T-cell (primary cell): ENCODE measurements around the gene HOXA9. TPM values are rescaled to one million over a fixed set of nuclear protein-coding genes. Genes with fewer than 3 reads are reported as not detected.

ENCODE experiments used
- ATAC-seq, 4 experiments: fragments of 200-7000 bp in 3 of 4; fragments of 150-1000 bp in 1 of 4; cut with Tn5 transposase; replicated peaks in 1 of 4; 1 replicate in 3 of 4; 2 replicates in 1 of 4; pipeline ENCODE4 v1.10.0; 2021; ENCODE audit warnings: moderate library complexity in 3 of 4, mild to moderate bottlenecking in 2 of 4, moderate number of reproducible peaks in 1 of 4
- CTCF ChIA-PET, 2 donors: fragments of 300-600 bp; sonication (Branson Sonifier 250); formaldehyde crosslinking; loops; one replicate each; lab custom pipeline; 2022; ENCODE audit warnings: antibody characterized with exemption in 2 of 2; lab: Charles Lee
- POLR2A ChIA-PET, 2 donors: fragments of 300-600 bp; sonication (Branson Sonifier 250); formaldehyde crosslinking; loops; one replicate each; lab custom pipeline; 2022; ENCODE audit warnings: antibody characterized with exemption in 2 of 2; lab: Charles Lee
- DNase-seq, 35 experiments: peaks; one replicate each; pipeline versions ENCODE4 v3.0.0 to v3.0.0-alpha.2; 2013 to 2023
- H3K27ac ChIP-seq: one replicate; pipeline ENCODE4 v1.5.1; 2013; ENCODE audit warnings: low read length
- H3K27me3 ChIP-seq, 2 experiments: replicated peaks in 1 of 2; 1 replicate in 1 of 2; 2 replicates in 1 of 2; pipeline versions ENCODE4 v1.6.1 to v1.7.0; 2013; ENCODE audit warnings: low read length in 1 of 2, mixed read lengths in 1 of 2; ENCODE audit not compliant: control insufficient read depth in 2 of 2, insufficient read depth in 2 of 2; ENCODE audit errors: extremely low read depth in 1 of 2
- H3K36me3 ChIP-seq, 2 donors: 1 replicate in 1 of 2; 2 replicates in 1 of 2; pipeline versions ENCODE4 v1.6.1 to v1.7.0; 2013; ENCODE audit warnings: low read length in 1 of 2; ENCODE audit not compliant: control insufficient read depth in 2 of 2, insufficient read depth in 1 of 2; ENCODE audit errors: extremely low read depth in 1 of 2
- H3K4me1 ChIP-seq, 2 experiments: 1 replicate in 1 of 2; 2 replicates in 1 of 2; pipeline versions ENCODE4 v1.6.1 to v1.7.0; 2013; ENCODE audit warnings: low read length in 2 of 2, mixed read lengths in 1 of 2; ENCODE audit not compliant: insufficient read depth in 2 of 2, control insufficient read depth in 1 of 2; ENCODE audit errors: extremely low read depth in 1 of 2
- H3K4me3 ChIP-seq, 2 donors: 1 replicate in 1 of 2; 2 replicates in 1 of 2; pipeline versions ENCODE4 v1.5.1 to v1.7.0; 2013; ENCODE audit warnings: mild to moderate bottlenecking in 2 of 2, low read length in 1 of 2, moderate library complexity in 1 of 2; ENCODE audit not compliant: control insufficient read depth in 1 of 2; ENCODE audit errors: extremely low read depth in 1 of 2
- H3K9me3 ChIP-seq: 2 replicates; pipeline ENCODE4 v1.7.0; 2013
- H3K27ac Mint-ChIP-seq, 2 donors: one replicate each; pipeline ENCODE4 v1.8.0; 2020 to 2021; ENCODE audit warnings: mild to moderate bottlenecking in 2 of 2, mixed read lengths in 2 of 2
- H3K27me3 Mint-ChIP-seq, 2 donors: one replicate each; pipeline ENCODE4 v1.8.0; 2021 to 2022; ENCODE audit warnings: mixed read lengths in 2 of 2
- H3K36me3 Mint-ChIP-seq: one replicate; pipeline ENCODE4 v1.8.0; 2021; ENCODE audit warnings: mixed read lengths
- H3K4me1 Mint-ChIP-seq, 3 donors: one replicate each; pipeline ENCODE4 v1.8.0; 2020 to 2022; ENCODE audit warnings: mixed read lengths in 3 of 3, mild to moderate bottlenecking in 1 of 3
- H3K4me3 Mint-ChIP-seq, 3 donors: one replicate each; pipeline ENCODE4 v1.8.0; 2020 to 2022; ENCODE audit warnings: mild to moderate bottlenecking in 3 of 3, mixed read lengths in 3 of 3, moderate library complexity in 3 of 3
- H3K9me3 Mint-ChIP-seq, 3 donors: one replicate each; pipeline ENCODE4 v1.8.0; 2020 to 2022; ENCODE audit warnings: mixed read lengths in 3 of 3
- WGBS: methylation state at CpG from one replicate; pipeline ENCODE4 v1.1.5; 2013; ENCODE audit warnings: missing lambda C conversion rate; ENCODE audit not compliant: insufficient coverage; 5-methylcytosine and 5-hydroxymethylcytosine counted together
- total RNA-seq, 35 experiments: library from RNA in 6 of 35; stranded (reverse) in 6 of 35; fragments of 120-200 nt in 1 of 35; gene quantifications; one replicate each; pipeline versions ENCODE4 v1.2.1 to v1.2.4 and lab custom pipeline; 2013 to 2026

The HOXA9 gene
- total RNA-seq, 5 donors from 2014 or later (not counting 1 experiment from before 2014, with no cell fraction given): 0.57 to 0.95 (median 0.79) TPM

DNA sequence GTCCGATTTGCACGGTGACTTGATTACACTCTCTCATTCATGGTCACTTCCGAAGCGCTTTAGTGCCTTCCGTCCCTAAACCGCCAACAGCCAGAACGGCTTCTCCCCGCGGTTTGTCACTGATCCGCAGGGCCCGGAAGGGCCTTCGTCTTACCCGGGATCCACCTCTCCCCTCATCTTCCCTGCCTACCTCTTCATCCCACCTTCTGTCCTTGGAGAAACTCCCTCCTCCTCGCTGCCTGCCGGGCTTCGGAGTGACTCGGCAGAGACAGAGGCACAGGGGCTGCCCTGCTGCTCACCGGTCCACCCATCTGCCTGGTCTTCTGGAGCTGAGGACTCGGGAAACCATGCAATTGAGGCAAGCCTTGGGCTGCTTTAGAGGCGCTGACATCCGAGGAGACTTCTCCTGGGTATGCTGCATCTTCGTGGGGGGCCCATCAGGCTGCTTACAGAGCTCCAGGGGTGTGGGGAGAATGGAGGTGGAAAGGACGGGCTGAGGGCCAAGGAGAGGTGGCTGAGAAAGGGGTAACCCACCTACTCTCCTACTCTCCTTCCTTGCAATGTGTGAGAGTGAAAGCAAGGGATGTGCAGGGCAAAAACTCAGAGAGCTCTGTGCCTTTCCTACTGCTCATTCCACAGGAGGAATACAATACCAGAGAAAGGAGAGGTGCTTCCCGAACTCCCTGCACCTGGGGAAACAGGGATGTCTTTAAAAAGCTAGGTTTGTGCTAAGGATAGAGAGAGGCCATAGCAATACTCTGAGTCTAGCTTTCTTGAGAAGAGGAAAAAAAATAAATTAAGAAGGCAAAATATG is 20.7 kb upstream of the HOXA9 start:
- H3K9me3 Mint-ChIP-seq: no peaks in the 10 kb centered on the region
- H3K9me3 ChIP-seq: no peaks in the 10 kb centered on the region
- ChIA-PET CTCF (interaction anchor here (0.6 to 2.7 kb wide), 3 partner anchors 10 to 816 kb away, joined by 3 to 13 read pairs (median 3); no protein-coding TSS in a partner anchor), POLR2A (interaction anchor here in 1 of 2 donors (0.6 kb wide), 1 partner anchor 8 kb away, joined by 3 read pairs; no protein-coding TSS in a partner anchor)
- H3K36me3 Mint-ChIP-seq: no peaks in the 10 kb centered on the region
- H3K4me3 Mint-ChIP-seq: peak overlapping the region; percentile 49 to 71 (median 52)
- peak overlapping the region in 1 of 2 donors; percentile 52 for H3K4me3 ChIP-seq
- H3K27me3 ChIP-seq: peaks cover 39 to 95% of the 10 kb centered on the region in 2 experiments
- ATAC-seq (no peak), DNase-seq (peak in 3 of 35 experiments; percentile 12 to 23 (median 20))
- peaks cover 27 to 64% of the 10 kb centered on the region in 2 experiments for H3K4me1 ChIP-seq
- H3K4me1 Mint-ChIP-seq: peaks cover 54 to 67% (median 62%) of the 10 kb centered on the region in 3 donors
- no peaks in the 10 kb centered on the region for H3K36me3 ChIP-seq
- WGBS: 9% methylated on average over 18 of the region's 24 CpGs
- H3K27ac ChIP-seq: no peak overlapping the region
- peak overlapping the region; percentile 17 to 85 for H3K27ac Mint-ChIP-seq
- H3K27me3 Mint-ChIP-seq: peaks cover 63 to 93% of the 10 kb centered on the region in 2 donors

DNA sequence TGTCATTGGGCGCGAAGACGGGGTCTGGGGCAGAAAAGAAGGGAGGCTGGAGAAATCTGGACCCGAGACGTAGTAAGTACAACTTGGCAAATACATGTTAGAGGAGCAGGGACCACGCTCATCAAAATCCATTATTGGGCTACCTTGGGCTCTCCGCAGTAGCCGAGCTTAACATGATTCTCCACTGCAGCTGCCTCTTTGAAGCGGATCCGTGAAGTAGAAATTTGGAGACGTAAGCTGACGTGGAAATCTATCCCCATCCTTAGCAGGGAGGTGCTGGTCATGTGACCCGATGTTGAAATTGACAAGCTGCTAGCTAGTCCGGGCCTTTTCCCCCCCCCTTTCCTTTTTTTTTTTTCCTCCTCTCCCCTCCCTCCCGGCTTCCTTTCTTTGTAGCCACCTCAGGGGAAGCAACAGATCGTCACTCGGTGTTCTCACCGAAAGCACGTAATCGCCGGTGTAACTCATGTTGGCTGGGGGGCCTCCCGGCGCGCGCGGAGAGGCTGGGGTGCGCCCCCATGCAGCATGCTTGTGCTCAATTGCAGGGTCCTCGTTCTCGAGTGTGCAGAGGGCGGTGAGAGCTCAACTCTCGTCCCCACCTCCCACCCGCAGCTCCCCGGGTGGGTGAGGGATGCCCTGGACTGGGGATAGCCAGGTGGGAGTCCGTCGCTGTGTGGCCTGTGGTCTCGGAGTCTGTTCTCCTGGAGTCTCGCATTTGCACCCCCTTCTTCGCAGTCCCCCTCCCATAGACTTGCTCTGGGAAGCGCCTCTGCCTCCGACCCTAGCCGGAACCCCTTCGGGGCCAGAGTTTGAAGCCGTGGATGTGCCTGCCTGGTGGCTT is 19.9 kb upstream of the HOXA9 start, which contains the start of gene HOXA11:
Gene HOXA11 (minus strand): TSS at position 220 of the 841 bp plus-strand sequence. CDS start 88 bp downstream, at position 132.
- ATAC-seq (peak in 1 of 4 experiments; percentile 48), DNase-seq (peak in 5 of 35 experiments; percentile 1 to 47 (median 17))
- Mint-ChIP-seq H3K27me3 (peaks cover 57 to 91% of the 10 kb centered on the region in 2 donors), H3K4me1 (peaks cover 51 to 66% (median 59%) of the 10 kb centered on the region in 3 donors), H3K9me3 (no peaks in the 10 kb centered on the region), H3K4me3 (peak within 1 kb of the TSS; percentile 52 to 71 (median 71)), H3K27ac (peak within 1 kb of the TSS; percentile 17 to 85), H3K36me3 (no peaks in the 10 kb centered on the region)
- 13% methylated on average over 31 of the region's 43 CpGs for WGBS
- Histone ChIP-seq H3K36me3 (no peaks in the 10 kb centered on the region), H3K4me3 (peak within 1 kb of the TSS; percentile 37 to 55), H3K27me3 (peaks cover 36 to 95% of the 10 kb centered on the region in 2 experiments), H3K4me1 (peaks cover 27 to 65% of the 10 kb centered on the region in 2 experiments), H3K9me3 (no peaks in the 10 kb centered on the region), H3K27ac (no peak within 1 kb of the TSS)
- ChIA-PET CTCF (interaction anchor here (0.6 to 2.7 kb wide), 3 partner anchors 11 to 46 kb away, joined by 3 to 13 read pairs (median 3); no protein-coding TSS in a partner anchor), POLR2A (no interaction called here)

DNA sequence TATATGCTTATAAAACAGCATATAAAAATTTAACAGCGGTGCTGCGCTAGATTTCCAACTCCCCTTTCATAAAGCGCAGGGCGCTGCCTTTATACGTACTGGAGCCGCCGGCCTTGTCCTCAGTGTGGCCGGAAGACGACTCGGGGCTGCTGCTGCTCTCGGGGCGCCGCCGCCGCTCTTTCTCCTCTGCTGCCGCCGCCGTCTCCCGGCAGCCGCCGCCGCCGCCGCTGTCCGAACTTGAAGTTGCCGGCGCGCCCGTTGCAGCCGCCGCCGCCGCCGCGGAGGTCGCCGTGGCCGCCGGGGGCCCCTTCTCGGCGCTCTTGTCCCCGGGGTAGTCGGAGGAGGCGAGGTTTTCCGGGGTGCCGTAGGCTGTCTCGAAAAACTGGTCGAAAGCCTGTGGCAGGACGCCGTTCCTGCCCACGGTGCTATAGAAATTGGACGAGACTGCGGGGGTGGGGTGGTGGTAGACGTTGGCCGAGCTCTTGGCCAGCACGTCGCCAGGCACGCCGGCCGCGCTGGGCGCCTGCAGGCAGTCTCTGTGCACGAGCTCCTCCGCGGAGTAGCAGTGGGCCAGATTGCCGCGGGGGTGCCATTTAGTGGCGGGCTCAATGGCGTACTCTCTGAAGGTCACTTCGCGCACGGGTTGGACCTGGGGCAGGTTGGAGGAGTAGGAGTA is 19.1 kb upstream of the HOXA9 start:
- H3K36me3 ChIP-seq: no peaks in the 10 kb centered on the region
- ATAC-seq (peak in 3 of 4 experiments; percentile 15 to 24 (median 17)), DNase-seq (peak in 5 of 35 experiments; percentile 5 to 55 (median 20))
- Mint-ChIP-seq H3K4me1 (peaks cover 47 to 63% (median 56%) of the 10 kb centered on the region in 3 donors), H3K36me3 (no peaks in the 10 kb centered on the region), H3K9me3 (no peaks in the 10 kb centered on the region), H3K27me3 (peaks cover 55 to 89% of the 10 kb centered on the region in 2 donors), H3K27ac (peak overlapping the region in 1 of 2 donors; percentile 61), H3K4me3 (peak overlapping the region; percentile 52 to 71 (median 71))
- H3K27ac ChIP-seq: no peak overlapping the region
- ChIA-PET POLR2A (interaction anchor here in 1 of 2 donors (0.6 kb wide), 1 partner anchor 932 kb away, joined by 4 read pairs; no protein-coding TSS in a partner anchor), CTCF (interaction anchor here in 1 of 2 donors (1.5 kb wide), 1 partner anchor 34 kb away, joined by 3 read pairs; no protein-coding TSS in a partner anchor)
- peaks cover 27 to 69% of the 10 kb centered on the region in 2 experiments for H3K4me1 ChIP-seq
- WGBS: 1% methylated on average over 72 of the region's 72 CpGs
- peaks cover 32 to 95% of the 10 kb centered on the region in 2 experiments for H3K27me3 ChIP-seq
- no peaks in the 10 kb centered on the region for H3K9me3 ChIP-seq
- peak overlapping the region; percentile 37 to 55 for H3K4me3 ChIP-seq

DNA sequence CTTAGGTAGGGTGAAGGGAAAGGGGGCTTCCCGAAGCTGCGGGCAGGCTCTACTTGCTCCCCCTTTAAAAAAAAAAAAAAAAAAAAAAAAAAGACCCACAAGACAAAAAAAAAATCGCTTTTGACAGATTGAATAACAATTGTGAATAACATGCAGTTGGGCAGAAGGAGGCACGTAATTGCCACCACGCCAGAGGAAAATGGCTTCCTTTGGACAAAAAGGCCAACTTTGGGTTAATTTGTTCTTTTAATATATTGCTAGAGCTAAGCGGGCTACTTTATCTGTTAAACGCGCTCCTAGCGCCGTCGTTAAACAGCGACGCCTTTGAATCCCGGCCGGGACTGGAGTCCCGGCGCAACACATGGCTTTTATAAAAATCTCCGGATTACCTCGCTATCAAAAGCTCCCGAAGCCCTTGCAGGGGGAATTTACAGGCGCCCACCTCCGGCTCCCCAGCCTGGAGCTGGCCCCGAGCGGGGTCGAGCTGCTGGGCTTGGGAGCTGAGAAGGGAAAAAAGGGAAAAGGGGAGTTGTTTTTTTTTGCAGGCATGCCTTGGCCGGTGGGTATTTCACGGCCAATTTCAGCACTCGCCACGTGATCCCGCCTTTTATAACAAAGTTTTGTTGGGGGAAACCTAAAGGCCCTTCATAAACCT is 18.5 kb upstream of the HOXA9 start:
- Mint-ChIP-seq H3K27ac (no peak overlapping the region), H3K4me1 (peaks cover 43 to 58% (median 50%) of the 10 kb centered on the region in 3 donors), H3K9me3 (no peaks in the 10 kb centered on the region), H3K4me3 (peak overlapping the region; percentile 39 to 71 (median 41)), H3K36me3 (no peaks in the 10 kb centered on the region), H3K27me3 (peaks cover 58 to 89% of the 10 kb centered on the region in 2 donors)
- CTCF ChIA-PET: interaction anchor here in 1 of 2 donors (0.6 to 1.5 kb wide), 2 partner anchors 33 to 886 kb away, joined by 3 to 6 read pairs; no protein-coding TSS in a partner anchor
- DNase-seq: peak in 3 of 35 experiments; percentile 5 to 20 (median 6)
- H3K4me1 ChIP-seq: peaks cover 27 to 65% of the 10 kb centered on the region in 2 experiments
- POLR2A ChIA-PET: interaction anchor here in 1 of 2 donors (0.6 kb wide), 1 partner anchor 12 kb away, joined by 3 read pairs; no protein-coding TSS in a partner anchor
- H3K9me3 ChIP-seq: no peaks in the 10 kb centered on the region
- WGBS: 4% methylated on average over 23 of the region's 30 CpGs
- peaks cover 31 to 95% of the 10 kb centered on the region in 2 experiments for H3K27me3 ChIP-seq
- ATAC-seq: no peak
- H3K4me3 ChIP-seq: peak overlapping the region; percentile 11 to 55
- H3K36me3 ChIP-seq: no peaks in the 10 kb centered on the region
- H3K27ac ChIP-seq: no peak overlapping the region
